D721Med (cell line): ENCODE results near the gene NFIA.

ENCODE experiments used
- DNase-seq: peaks from one replicate; pipeline ENCODE4 v3.0.0; 2011; ENCODE audit warnings: low spot score; ENCODE audit not compliant: insufficient read length
- FAIRE-seq: peaks from 2 replicates; lab custom pipeline; 2011; peaks lifted over from hg19 to GRCh38; lab: Jason Lieb, UNC
- CTCF ChIP-seq: IDR thresholded peaks from 2 replicates; pipeline ENCODE4 v1.5.1; 2012; ENCODE audit warnings: mild to moderate bottlenecking, control low read depth; ENCODE audit not compliant: insufficient read depth; ENCODE audit errors: missing control alignments

The NFIA gene

DNA sequence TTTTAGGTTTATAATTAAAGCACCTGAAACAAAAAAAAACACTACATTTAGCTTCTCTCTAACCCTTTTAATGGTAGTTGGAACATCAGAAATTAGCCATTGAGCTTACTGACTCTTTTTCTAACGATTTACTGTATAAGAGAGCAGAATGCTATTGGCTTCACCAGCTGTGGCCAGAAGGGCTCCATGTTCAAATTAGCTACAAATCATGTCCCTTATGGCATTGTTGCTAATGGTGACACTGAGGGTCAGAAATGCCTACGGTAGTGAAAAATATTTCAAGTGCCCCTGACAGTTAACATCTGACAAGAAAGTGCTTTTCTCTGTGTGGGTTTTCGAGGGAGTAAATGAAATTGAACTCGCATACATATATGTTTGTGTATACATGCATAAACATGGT, 232.7 kb downstream of the NFIA start:
- DNase-seq (no peak), FAIRE-seq (no peak)
- no peak for TF ChIP-seq CTCF

- DNase-seq (no peak), FAIRE-seq (no peak)
- no peak for TF ChIP-seq CTCF
Measured at GRCh38 chr1:61316493-61316892, 234.1 kb downstream of the NFIA start.

- FAIRE-seq (no peak), DNase-seq (no peak)
- no peak for TF ChIP-seq CTCF
Measured at GRCh38 chr1:61318319-61319125, 236.2 kb downstream of the NFIA start.

GRCh38 chr1:61320575-61320974, 238.2 kb downstream of the NFIA start:
- TF ChIP-seq CTCF, result no peak
- DNase-seq (no peak), FAIRE-seq (no peak)

DNA sequence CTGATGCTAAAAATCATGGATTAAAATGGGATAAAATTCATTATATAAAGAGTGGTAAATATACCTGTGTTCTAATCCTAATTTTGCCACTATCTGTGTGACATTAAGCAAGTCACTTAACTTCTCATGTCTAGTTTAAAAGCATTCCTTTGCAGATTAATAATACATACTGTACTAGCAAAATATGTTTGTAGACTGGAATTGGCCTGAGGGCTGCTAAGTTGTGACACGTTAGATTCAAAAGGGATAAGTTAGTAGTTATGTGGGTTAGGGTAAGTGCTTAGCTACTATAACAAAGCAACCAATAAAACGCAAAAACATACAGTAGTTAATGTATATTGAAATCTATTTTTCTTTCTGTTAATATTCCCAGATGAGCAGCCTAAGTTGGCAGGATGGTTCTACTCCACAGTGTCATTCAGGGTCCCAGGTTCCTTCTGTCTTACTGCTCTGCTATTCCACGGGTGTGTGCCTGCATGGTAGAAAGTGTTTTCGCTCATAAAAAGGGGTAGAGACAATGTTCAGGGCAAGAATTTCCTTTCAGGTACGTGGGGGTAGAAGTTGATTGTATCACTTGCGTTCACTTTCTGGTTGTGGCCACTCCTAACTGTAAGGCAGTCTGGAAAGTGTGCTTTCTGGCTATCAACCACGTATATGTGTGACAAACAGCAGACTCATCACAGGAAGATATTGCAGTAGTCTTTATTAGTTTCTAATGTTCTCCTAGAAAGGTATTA, 239.8 kb downstream of the NFIA start:
- no peak for FAIRE-seq
- DNase-seq, result no peak
- TF ChIP-seq CTCF, result no peak

DNA sequence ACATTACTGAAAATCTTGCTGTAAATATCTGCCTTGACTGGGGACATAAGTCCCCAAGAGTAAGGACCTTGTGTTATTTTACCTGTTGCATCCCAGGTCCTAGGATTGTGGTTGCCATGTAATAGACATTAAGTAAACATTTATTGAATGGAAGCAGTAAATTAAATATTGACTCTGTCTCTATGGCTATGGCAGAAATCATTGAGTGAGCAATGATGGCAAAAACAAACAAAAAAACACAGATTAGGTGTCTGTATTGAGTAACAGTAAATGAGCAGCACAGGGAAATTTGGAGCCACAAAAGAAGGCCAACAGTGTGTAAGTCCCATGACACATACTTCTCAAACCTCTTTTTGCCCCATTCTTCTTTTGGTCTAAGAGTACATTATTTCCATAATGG, 240.4 kb downstream of the NFIA start:
- DNase-seq (no peak), FAIRE-seq (no peak)
- TF ChIP-seq CTCF, result no peak
